GM18499 (cell line): ENCODE results near the gene OSTM1.
A peak's percentile ranks its signal among the peaks of the same experiment; 100 is the strongest.

ENCODE experiments used
- ATAC-seq: cut with Tn5 transposase; IDR thresholded peaks from one replicate; pipeline ENCODE4 v1.9.1; 2021; ENCODE audit warnings: moderate number of reproducible peaks; ENCODE audit not compliant: insufficient read depth, unreplicated experiment

The OSTM1 gene, protein sequence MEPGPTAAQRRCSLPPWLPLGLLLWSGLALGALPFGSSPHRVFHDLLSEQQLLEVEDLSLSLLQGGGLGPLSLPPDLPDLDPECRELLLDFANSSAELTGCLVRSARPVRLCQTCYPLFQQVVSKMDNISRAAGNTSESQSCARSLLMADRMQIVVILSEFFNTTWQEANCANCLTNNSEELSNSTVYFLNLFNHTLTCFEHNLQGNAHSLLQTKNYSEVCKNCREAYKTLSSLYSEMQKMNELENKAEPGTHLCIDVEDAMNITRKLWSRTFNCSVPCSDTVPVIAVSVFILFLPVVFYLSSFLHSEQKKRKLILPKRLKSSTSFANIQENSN

DNA sequence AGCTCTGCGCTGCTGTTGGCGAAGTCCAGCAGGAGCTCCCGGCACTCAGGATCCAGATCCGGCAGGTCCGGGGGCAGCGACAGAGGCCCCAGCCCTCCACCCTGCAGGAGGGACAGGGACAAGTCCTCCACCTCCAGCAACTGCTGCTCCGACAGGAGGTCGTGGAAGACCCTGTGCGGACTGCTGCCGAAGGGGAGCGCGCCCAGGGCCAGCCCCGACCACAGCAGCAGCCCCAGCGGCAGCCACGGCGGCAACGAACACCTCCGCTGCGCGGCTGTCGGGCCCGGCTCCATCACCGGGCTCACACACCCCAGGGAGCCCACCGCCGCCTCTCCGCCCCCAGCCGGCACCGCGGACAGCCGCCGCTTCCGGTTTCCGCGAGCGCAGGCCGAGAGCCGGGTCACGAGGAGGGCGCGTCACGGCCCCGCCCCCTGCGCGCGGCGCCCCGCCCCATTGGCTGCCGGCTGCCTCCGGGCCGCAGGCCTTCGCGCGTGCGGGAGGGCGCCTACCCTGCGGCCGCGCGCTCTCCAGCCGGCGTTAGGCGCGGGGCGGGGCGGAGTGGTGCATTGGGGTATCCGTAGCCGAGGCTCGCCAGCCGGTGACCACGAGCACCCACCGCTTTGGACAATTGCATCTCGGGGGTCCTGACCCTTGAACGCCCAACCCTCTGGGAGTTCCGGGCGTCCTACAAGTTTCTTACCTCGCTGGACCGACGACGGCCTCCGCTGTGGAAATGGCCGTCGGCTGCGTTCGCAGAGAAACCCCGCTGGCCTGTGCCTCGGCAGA is at the start of gene OSTM1:
Gene OSTM1, minus strand, starts transcription at position 383 of the 786 bp plus-strand sequence. Its CDS starts 90 bp downstream, at position 293.
- peak; percentile 70 for ATAC-seq

- no peak for ATAC-seq
Observed at GRCh38 chr6:108123946-108124345, 49.4 kb upstream of the OSTM1 start.

GRCh38 chr6:108123481-108123929 is 49.0 kb upstream of the OSTM1 start:
- ATAC-seq: no peak

DNA sequence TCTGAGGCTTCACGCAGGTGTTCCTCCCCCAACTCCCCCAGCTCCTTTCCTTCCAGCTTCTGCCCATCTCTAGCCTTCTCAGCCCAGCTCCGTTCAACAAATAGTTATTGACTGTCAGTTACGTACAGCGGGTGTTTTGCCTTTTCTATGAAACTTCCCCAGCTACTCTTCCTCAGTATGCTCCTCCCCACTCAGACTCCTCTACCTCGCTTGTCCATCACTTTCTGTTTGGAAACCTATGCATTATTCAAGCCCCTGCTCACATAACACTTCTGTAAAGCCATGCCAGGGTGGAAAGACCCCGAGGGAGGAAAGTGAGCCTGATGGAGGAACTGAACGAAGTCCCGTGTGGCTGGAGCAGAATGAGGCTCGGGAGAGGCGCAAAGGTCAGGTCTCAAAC is 47.1 kb upstream of the OSTM1 start:
- ATAC-seq: no peak

DNA sequence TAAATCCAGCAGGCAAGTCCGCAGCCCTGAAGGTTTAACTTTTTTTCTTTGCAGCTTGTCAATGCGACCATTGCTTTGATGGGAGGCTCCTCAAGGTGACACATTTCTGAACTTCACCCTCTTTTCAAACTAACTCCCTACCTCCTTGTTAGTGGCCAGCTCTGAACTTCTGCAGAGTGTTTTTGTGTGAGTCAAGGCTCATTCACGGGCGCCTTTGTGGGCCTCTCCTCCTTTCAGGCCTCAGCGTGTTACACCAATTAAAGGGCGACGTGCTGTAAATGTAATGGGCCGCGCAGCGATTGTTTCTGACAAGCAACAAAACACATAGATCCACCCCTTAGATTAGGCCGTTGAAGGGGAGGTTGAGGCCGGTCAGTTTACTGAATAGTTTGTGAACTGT is 45.8 kb upstream of the OSTM1 start:
- ATAC-seq: no peak

DNA sequence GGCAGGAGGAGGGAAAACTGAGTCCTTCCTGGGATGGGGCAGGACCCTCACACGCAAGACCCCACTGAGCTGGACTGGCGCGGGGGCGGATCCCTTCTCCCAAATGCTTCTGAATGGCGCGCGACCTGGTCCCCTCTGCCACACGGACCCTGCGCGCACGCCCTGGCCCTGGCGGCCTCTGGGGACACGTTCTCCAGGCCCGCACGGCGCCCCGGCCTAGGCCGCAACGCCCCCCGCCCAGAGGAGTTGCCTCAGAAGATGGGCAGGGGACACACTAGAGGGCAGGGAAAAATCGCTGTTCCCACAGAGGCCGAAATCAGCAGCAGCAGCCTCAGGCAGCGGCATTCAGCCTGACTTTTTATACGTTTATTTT is 45.2 kb upstream of the OSTM1 start:
- ATAC-seq: no peak

DNA sequence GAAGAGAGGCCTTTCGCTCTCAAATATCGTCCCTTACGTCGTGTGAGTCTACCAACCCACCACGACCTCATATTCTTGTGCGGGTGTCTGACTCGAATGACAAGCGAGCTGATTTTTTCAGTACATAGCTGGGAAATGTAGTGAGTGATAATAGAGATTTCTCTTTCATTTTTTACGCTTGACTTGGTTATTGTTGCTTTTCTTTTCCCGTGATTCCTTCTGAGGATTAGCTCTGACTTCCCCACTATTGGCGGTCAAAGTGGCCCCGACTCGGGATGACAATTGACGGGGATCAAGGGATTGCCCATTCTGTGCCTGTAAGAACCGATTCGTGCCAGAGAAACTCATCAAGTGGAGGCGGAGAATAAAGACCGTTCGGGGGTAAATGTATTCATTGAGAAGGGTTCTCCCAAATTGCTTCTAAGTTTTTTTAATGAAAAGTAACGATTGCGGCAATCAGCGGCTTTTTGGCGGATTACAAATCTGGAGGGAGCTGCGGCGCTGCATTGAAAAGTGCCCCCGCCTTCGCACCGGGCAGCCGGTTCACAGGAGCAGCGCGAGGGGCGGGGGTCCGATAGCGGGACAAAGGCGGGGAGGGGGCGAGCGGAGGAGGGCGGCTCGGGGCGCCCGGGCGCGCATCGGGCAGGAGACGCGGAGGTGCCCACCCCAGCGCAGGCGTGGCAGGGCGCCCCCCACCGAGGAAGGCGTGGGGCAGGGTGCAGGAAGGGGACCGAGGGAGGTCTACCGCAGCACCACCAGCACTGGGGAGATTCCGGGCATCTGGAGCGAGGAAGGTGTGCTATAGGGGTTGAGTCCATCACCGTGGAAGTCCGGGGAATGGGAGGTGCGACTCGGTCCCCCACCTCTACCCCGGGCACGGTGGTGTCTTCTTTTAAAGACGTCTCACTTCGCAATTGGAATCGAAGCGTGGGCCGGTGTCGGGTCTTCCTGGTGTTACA is 44.5 kb upstream of the OSTM1 start:
- no peak for ATAC-seq

DNA sequence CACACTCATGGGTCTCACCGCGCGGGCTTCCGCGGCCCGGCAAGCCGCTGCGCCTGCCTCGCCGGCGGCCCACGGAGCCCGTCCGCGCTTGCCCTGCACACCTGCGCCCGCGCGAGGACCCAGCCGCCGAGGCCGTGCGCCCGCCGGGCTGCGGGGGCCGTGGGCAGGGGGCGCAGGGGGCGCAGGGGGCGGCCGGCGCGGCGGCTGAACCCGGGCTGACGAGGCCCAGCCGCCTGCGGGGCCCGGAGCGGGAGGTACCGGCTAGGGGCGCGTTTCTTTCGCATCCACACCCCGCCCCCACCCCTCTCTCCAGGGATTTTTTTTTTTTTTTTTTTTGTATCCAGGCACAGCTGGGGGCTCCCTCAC is 43.8 kb upstream of the OSTM1 start:
- no peak for ATAC-seq

DNA sequence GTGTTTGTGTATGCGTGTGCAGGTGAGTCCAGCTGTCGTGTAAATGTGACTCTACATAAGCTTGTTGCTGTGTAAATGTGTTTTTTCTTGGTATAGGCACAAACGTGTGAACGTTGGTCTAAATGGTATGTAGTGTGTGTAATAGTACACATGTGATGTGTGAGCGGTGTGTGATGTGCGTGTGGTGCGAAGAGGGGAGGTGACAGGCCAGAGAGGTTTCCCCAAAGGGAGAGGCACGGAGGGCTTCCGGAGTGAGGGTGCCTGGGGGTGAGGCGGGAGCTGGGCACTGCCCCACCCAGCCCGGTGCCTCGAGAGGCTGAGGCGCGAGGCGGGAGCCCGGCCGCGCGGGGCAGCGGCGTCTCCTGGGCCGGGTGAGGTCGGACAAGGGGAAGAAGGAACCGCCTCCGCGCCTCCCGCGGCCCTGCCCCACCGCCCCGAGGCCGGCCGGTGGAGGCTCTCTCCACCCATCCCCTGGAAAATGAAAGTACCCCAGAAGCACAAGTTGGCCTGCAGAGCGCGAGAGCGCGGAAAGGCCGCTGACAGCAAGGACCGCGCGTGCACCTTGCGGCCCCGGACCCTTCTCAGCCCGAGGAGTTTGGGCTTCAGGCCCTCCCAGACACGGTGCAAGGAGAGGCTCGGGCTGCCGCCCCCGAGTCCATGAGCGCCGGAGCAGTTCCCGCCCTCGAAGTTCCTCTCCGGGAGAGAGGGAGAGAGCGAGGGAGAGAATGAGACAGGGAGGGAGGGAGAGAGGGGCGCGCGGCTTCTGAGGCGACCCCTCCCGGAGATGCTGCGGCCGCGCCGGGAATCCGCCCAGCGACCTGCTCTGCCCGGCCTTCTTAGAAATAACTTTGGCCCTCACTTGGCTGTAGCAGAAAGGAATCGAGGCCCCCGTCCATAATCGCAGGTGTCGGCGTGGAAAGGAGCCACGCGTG is 43.2 kb upstream of the OSTM1 start:
- no peak for ATAC-seq

DNA sequence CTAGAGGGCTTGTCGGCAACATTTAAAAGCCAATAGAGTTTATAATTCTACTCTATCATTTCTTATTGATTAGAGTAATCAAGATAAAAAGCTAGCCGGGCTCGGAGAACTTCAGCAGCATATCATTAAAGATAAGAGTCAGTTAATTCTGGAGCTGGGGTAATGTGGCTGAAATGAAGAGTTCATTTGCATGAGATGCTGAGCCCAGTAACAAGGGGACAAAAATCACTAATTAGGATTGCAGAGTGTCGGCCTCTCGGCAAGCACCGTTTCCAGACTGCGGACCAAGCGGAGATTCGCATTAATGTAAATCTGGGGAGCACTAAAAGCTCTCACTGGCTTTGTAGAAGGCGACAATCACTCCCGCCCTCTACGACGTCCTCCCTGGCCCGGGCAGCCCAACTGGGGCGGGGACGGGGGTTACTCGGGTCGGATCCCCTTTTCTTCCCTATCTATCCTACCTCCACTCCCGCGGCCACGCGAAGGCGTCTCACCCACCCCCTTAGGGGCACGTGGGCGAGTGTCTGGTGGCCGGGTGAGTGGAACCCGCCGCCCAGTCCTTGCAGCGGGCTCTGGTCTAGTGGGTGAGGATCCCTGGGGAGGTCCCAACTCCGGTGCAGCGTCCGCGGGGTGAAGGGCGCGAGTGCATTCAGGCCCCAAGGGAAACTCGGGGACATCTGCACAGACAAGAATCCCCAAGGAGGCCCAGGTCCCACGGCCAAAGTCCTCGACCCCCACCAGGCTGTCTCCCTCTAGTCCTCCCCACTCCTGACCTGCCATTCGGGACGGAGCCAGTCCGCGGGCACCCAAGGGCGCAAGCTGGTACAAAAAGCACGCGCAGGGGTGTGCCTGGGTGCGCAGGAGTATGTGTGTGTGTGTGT is 42.2 kb upstream of the OSTM1 start:
- ATAC-seq: no peak

DNA sequence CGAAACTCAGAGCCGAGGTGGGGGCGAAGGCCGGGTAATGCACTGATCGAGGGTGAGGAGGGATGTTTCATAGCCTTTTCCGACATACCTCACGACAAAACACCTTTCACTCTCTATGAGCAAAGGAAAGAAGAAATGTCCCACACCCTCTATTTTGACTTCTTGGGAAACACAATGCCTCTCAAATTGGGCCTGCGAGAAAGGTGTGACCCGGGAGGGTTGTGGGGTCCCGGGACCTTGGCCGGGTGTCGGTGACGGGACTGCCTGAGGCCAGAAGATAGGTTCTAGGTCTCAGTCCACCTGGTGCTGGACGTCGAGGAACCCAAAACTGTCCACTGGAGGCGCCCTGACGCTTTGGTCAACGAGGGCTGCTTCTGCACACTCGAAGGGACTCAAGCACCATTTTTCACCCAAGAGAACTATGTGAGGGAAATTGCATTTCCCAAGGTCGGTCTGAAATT is 41.1 kb upstream of the OSTM1 start:
- ATAC-seq: no peak

GRCh38 chr6:108114841-108115597 is 40.5 kb upstream of the OSTM1 start:
- no peak for ATAC-seq

- ATAC-seq: no peak
Observed at GRCh38 chr6:108113557-108114519, 39.3 kb upstream of the OSTM1 start.

DNA sequence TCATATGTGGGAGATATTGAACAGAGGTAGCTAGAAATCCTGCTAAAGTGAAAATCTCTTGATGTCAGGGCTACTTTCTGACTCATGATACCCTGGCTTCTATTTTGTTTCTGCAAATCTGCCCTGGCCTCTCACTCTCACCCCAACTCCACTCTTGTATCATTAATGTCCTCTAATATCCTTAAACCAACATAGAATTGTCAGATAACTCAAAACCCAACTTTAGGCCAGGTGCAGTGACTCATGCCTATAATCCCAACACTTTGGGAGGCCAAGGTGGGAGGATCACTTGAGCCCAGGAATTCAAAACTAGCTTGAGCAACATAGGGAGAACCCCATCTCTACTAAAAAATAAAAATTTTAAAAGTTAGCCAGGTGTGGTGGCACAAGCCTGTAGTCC is 33.8 kb upstream of the OSTM1 start:
- ATAC-seq: no peak

DNA sequence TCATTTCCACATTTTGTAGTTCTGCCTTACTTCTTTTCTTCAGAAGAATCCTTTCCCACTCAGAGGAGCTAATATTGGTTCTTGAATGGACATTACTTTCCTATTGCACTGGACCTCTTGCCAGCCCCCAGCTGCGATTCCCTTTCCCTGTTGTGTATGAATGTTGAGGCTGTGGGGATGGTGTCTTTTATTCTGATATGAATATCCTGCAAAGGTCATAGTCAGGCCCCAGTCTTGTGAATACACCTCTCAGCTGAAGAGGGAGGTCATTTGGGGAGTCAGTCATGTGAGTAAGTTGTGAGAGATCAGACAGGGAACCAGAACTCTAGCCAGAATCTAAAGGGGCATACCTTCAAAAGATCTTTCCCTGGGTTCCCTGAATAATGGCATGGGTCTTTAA is 32.6 kb upstream of the OSTM1 start:
- ATAC-seq: no peak

- no peak for ATAC-seq
Observed at GRCh38 chr6:108106694-108107093, 32.2 kb upstream of the OSTM1 start.

GRCh38 chr6:108106261-108106660 is 31.7 kb upstream of the OSTM1 start:
- no peak for ATAC-seq
